A673 (cell line): ENCODE data around the gene TTC7B. TPM values are rescaled to one million over a fixed set of nuclear protein-coding genes. Genes with fewer than 3 reads are reported as not detected.

Source experiments
- BruUV-seq: library from RNA; stranded (reverse); fragments of 400-500 nt; replicated peaks from 2 replicates; lab custom pipeline; 2021; lab: Mats Ljungman, UMichigan
- CTCF ChIA-PET: fragments of 300-600 bp; sonication (Branson Sonifier 250); formaldehyde crosslinking; loops from one replicate; lab custom pipeline; 2022; ENCODE audit warnings: antibody characterized with exemption; lab: Charles Lee
- POLR2A ChIA-PET: fragments of 300-600 bp; sonication (Branson Sonifier 250); formaldehyde crosslinking; loops from one replicate; lab custom pipeline; 2022; ENCODE audit warnings: antibody characterized with exemption; ENCODE audit not compliant: low non-redundant PET; lab: Charles Lee
- DNase-seq: peaks from one replicate; pipeline ENCODE4 v3.0.0-alpha.2; 2015; ENCODE audit warnings: low spot score
- H3K27ac ChIP-seq: fragments of 200-600 bp; sonication (generic); 2 replicates; pipeline ENCODE4 v1.5.1; 2016; ENCODE audit warnings: mixed run types, low read depth, mild to moderate bottlenecking, mixed read lengths, antibody characterized with exemption, low read length; ENCODE audit not compliant: poor library complexity, severe bottlenecking
- H3K27me3 ChIP-seq: fragments of 200-600 bp; sonication (generic); replicated peaks from 2 replicates; pipeline ENCODE4 v1.6.1; 2017; ENCODE audit warnings: mixed run types, low read depth, mild to moderate bottlenecking, mixed read lengths, antibody characterized with exemption, low read length; ENCODE audit not compliant: insufficient read depth, poor library complexity
- H3K36me3 ChIP-seq: fragments of 200-600 bp; sonication (generic); 2 replicates; pipeline ENCODE4 v1.6.1; 2016; ENCODE audit warnings: mixed run types, mild to moderate bottlenecking, mixed read lengths, antibody characterized with exemption, low read length; ENCODE audit not compliant: insufficient read depth, poor library complexity, severe bottlenecking
- H3K4me1 ChIP-seq: fragments of 200-600 bp; sonication (generic); 2 replicates; pipeline ENCODE4 v1.6.1; 2017; ENCODE audit warnings: mixed run types, mild to moderate bottlenecking, mixed read lengths, antibody characterized with exemption, low read length; ENCODE audit not compliant: insufficient read depth, poor library complexity, severe bottlenecking
- H3K4me3 ChIP-seq: fragments of 200-600 bp; sonication (generic); 2 replicates; pipeline ENCODE4 v1.5.1; 2016; ENCODE audit warnings: low read depth, mixed run types, mild to moderate bottlenecking, mixed read lengths, low read length; ENCODE audit not compliant: poor library complexity, severe bottlenecking
- H3K9me3 ChIP-seq: fragments of 200-600 bp; sonication (generic); 2 replicates; pipeline ENCODE4 v1.6.1; 2016; ENCODE audit warnings: mixed run types, low read depth, mild to moderate bottlenecking, mixed read lengths, antibody characterized with exemption, low read length; ENCODE audit not compliant: poor library complexity, severe bottlenecking
- EZH2 ChIP-seq: fragments of 200-600 bp; sonication (generic); IDR thresholded peaks from 2 replicates; pipeline ENCODE4 v1.6.1; 2017; ENCODE audit warnings: borderline replicate concordance, low read depth, mild to moderate bottlenecking, mixed read lengths, antibody characterized with exemption, low read length; ENCODE audit not compliant: poor library complexity, severe bottlenecking
- intact Hi-C: fragments of 100-400 bp; cut with micrococcal nuclease; formaldehyde crosslinking; loops from one replicate; pipeline ENCODE4 v1.10.0; 2022; ENCODE audit not compliant: unreplicated experiment
- total RNA-seq: library from RNA; stranded (reverse); gene quantifications from 2 replicates; pipeline ENCODE4 v1.2.3, GENCODE V29; 2021
- TF ChIP-seq, protein P1 (sequence below): fragments of 300-800, 200-600 bp; sonication (generic); conservative IDR thresholded peaks from 2 replicates; pipeline ENCODE4 v1.5.1; 2017; ENCODE audit warnings: low read depth, mild to moderate bottlenecking, antibody characterized with exemption, low read length, moderate library complexity, mixed read lengths

Gene TTC7B
- total RNA-seq, 1 experiment from 2014 or later = 39.2 TPM

DNA sequence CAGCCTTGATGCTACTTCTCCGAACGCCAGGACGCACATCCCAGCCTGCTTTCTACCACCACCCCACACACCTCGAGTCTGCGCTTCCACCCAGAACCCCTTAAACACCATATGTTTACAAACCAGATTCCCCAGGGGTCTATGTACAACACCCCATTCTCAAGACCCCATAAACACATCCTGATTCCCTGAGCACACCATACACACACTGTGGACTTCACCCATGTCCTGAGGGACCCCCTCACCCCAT, 733 bp downstream of the TTC7B start:
- BruUV-seq = no TSS peak
- Histone ChIP-seq H3K27ac (peak overlapping the region; percentile 70), H3K4me1 (peaks cover 4% of the 10 kb centered on the region), H3K36me3 (no peaks in the 10 kb centered on the region), H3K4me3 (peak overlapping the region; percentile 73), H3K27me3 (no peaks in the 10 kb centered on the region), H3K9me3 (no peaks in the 10 kb centered on the region)
- intact Hi-C loops = no loop called here
- DNase-seq = no peak
- ChIA-PET CTCF (interaction anchor here (0.5 kb wide), 1 partner anchor 117 kb away, joined by 3 read pairs; no protein-coding TSS in a partner anchor), POLR2A (no interaction called here)
- TF ChIP-seq, protein P1, sequence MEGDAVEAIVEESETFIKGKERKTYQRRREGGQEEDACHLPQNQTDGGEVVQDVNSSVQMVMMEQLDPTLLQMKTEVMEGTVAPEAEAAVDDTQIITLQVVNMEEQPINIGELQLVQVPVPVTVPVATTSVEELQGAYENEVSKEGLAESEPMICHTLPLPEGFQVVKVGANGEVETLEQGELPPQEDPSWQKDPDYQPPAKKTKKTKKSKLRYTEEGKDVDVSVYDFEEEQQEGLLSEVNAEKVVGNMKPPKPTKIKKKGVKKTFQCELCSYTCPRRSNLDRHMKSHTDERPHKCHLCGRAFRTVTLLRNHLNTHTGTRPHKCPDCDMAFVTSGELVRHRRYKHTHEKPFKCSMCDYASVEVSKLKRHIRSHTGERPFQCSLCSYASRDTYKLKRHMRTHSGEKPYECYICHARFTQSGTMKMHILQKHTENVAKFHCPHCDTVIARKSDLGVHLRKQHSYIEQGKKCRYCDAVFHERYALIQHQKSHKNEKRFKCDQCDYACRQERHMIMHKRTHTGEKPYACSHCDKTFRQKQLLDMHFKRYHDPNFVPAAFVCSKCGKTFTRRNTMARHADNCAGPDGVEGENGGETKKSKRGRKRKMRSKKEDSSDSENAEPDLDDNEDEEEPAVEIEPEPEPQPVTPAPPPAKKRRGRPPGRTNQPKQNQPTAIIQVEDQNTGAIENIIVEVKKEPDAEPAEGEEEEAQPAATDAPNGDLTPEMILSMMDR = no peak
- no peak for TF ChIP-seq EZH2

- BruUV-seq = no TSS peak
- DNase-seq = no peak
- intact Hi-C loops = no loop called here
- H3K27ac ChIP-seq = no peak overlapping the region
- no peaks in the 10 kb centered on the region for H3K9me3 ChIP-seq
- ChIA-PET POLR2A (no interaction called here), CTCF (interaction anchor here (0.5 kb wide), 1 partner anchor 116 kb away, joined by 3 read pairs; no protein-coding TSS in a partner anchor)
- H3K4me1 ChIP-seq = peaks cover 4% of the 10 kb centered on the region
- H3K27me3 ChIP-seq = no peaks in the 10 kb centered on the region
- H3K4me3 ChIP-seq = peak overlapping the region; percentile 73
- TF ChIP-seq, protein P1 = no peak
- TF ChIP-seq EZH2 = no peak
- no peaks in the 10 kb centered on the region for H3K36me3 ChIP-seq
These were observed 1.2 kb downstream of the TTC7B start for GRCh38 chr14:90814806-90815571.

- Histone ChIP-seq H3K4me3 (no peak overlapping the region), H3K27me3 (no peaks in the 10 kb centered on the region), H3K27ac (no peak overlapping the region), H3K9me3 (no peaks in the 10 kb centered on the region), H3K36me3 (no peaks in the 10 kb centered on the region), H3K4me1 (peaks cover 4% of the 10 kb centered on the region)
- POLR2A ChIA-PET = no interaction called here
- intact Hi-C loops = no loop called here
- BruUV-seq = TSS peak; percentile 33
- CTCF ChIA-PET = no interaction called here
- no peak for DNase-seq
- no peak for TF ChIP-seq EZH2
- TF ChIP-seq, protein P1 = no peak
These were observed 2.8 kb downstream of the TTC7B start for GRCh38 chr14:90813442-90813841.
